ENCODE results near the gene ALDH1A2.
"Not testable (repeated sequence)": the region's sequence is repeated elsewhere in the genome, so short reads cannot be mapped to it uniquely, and the experiment has no call there.

GRCh38 chr15:58080959-58081358 lies 15.4 kb upstream of the ALDH1A2 start:
- not testable (repeated sequence) for TF ChIP-seq POLR2A, CTCF (IDR thresholded peaks at IDR 0.05)

Data from right lobe of liver (tissue), 4 donors.